RWPE2 (cell line): ENCODE measurements around the gene SCAF1.

Source experiments
- ATAC-seq: fragments of 200-7000 bp; cut with Tn5 transposase; 3 replicates; pipeline ENCODE4 v1.9.1; 2021; ENCODE audit warnings: low read depth
- DNase-seq: peaks from one replicate; pipeline ENCODE4 v3.0.0-alpha.2; 2020; ENCODE audit warnings: low spot score
- H3K27ac ChIP-seq: fragments of 450-650 bp; 2 replicates; pipeline ENCODE4 v1.5.1; 2017; ENCODE audit warnings: mild to moderate bottlenecking; ENCODE audit not compliant: poor library complexity, severe bottlenecking
- H3K27me3 ChIP-seq: fragments of 250-450 bp; sonication (Bioruptor Pico); 2 replicates; pipeline ENCODE4 v1.5.1; 2021; ENCODE audit warnings: mild to moderate bottlenecking, moderate library complexity; ENCODE audit not compliant: insufficient read depth, poor library complexity, severe bottlenecking
- H3K36me3 ChIP-seq: fragments of 250-450 bp; sonication (Bioruptor Pico); 2 replicates; pipeline ENCODE4 v1.5.1; 2020; ENCODE audit warnings: low read depth, mild to moderate bottlenecking, moderate library complexity
- H3K4me1 ChIP-seq: fragments of 250-450 bp; sonication (Bioruptor Pico); 2 replicates; pipeline ENCODE4 v1.5.1; 2021; ENCODE audit warnings: mild to moderate bottlenecking, moderate library complexity; ENCODE audit not compliant: insufficient read depth, poor library complexity, severe bottlenecking
- H3K4me3 ChIP-seq: fragments of 250-450 bp; sonication (Bioruptor Pico); 2 replicates; pipeline ENCODE4 v1.5.1; 2021; ENCODE audit warnings: mild to moderate bottlenecking, moderate library complexity; ENCODE audit not compliant: severe bottlenecking
- H3K9me3 ChIP-seq: fragments of 250-450 bp; sonication (Bioruptor Pico); 2 replicates; pipeline ENCODE4 v1.5.1; 2021; ENCODE audit warnings: mild to moderate bottlenecking, moderate library complexity; ENCODE audit not compliant: severe bottlenecking
- CTCF ChIP-seq: fragments of 450-650 bp; IDR thresholded peaks from one replicate; pipeline ENCODE4 v1.5.1; 2017; ENCODE audit warnings: mild to moderate bottlenecking, moderate library complexity; ENCODE audit not compliant: poor library complexity, severe bottlenecking

Gene SCAF1, protein sequence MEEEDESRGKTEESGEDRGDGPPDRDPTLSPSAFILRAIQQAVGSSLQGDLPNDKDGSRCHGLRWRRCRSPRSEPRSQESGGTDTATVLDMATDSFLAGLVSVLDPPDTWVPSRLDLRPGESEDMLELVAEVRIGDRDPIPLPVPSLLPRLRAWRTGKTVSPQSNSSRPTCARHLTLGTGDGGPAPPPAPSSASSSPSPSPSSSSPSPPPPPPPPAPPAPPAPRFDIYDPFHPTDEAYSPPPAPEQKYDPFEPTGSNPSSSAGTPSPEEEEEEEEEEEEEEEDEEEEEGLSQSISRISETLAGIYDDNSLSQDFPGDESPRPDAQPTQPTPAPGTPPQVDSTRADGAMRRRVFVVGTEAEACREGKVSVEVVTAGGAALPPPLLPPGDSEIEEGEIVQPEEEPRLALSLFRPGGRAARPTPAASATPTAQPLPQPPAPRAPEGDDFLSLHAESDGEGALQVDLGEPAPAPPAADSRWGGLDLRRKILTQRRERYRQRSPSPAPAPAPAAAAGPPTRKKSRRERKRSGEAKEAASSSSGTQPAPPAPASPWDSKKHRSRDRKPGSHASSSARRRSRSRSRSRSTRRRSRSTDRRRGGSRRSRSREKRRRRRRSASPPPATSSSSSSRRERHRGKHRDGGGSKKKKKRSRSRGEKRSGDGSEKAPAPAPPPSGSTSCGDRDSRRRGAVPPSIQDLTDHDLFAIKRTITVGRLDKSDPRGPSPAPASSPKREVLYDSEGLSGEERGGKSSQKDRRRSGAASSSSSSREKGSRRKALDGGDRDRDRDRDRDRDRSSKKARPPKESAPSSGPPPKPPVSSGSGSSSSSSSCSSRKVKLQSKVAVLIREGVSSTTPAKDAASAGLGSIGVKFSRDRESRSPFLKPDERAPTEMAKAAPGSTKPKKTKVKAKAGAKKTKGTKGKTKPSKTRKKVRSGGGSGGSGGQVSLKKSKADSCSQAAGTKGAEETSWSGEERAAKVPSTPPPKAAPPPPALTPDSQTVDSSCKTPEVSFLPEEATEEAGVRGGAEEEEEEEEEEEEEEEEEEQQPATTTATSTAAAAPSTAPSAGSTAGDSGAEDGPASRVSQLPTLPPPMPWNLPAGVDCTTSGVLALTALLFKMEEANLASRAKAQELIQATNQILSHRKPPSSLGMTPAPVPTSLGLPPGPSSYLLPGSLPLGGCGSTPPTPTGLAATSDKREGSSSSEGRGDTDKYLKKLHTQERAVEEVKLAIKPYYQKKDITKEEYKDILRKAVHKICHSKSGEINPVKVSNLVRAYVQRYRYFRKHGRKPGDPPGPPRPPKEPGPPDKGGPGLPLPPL

GRCh38 chr19:49641688-49642491 lies at the start of gene SCAF1:
Gene SCAF1 (plus strand): TSS chr19:49642209. CDS start chr19:49645027, 2,818 bp downstream.
- no peaks in the 10 kb centered on the region for H3K4me1 ChIP-seq
- TF ChIP-seq CTCF, result no peak
- H3K27ac ChIP-seq, result peak within 1 kb of the TSS; percentile 99
- H3K27me3 ChIP-seq, result no peaks in the 10 kb centered on the region
- ATAC-seq (peak; percentile 46), DNase-seq (peak; percentile 99)
- peak within 1 kb of the TSS; percentile 76 for H3K4me3 ChIP-seq
- H3K36me3 ChIP-seq, result peaks cover 23% of the 10 kb centered on the region
- H3K9me3 ChIP-seq, result no peaks in the 10 kb centered on the region

GRCh38 chr19:49592486-49593232 lies 49.4 kb upstream of the SCAF1 start:
- Histone ChIP-seq H3K9me3 (no peaks in the 10 kb centered on the region), H3K27ac (peak overlapping the region; percentile 94), H3K4me3 (peak overlapping the region; percentile 80), H3K4me1 (no peaks in the 10 kb centered on the region), H3K27me3 (no peaks in the 10 kb centered on the region), H3K36me3 (peaks cover 27% of the 10 kb centered on the region)
- no peak for TF ChIP-seq CTCF
- DNase-seq, result no peak
- no peak for ATAC-seq

GRCh38 chr19:49593233-49594113 lies 48.5 kb upstream of the SCAF1 start:
- peak overlapping the region; percentile 94 for H3K27ac ChIP-seq

More at GRCh38 chr19:49593233-49594113, 48.5 kb upstream of the SCAF1 start:
- Histone ChIP-seq H3K36me3 (peaks cover 33% of the 10 kb centered on the region), H3K4me1 (no peaks in the 10 kb centered on the region), H3K9me3 (no peaks in the 10 kb centered on the region), H3K27me3 (no peaks in the 10 kb centered on the region), H3K4me3 (peak overlapping the region; percentile 80)
- ATAC-seq, result peak; percentile 70
- peak; percentile 94 for DNase-seq
- TF ChIP-seq CTCF, result no peak
